Neural progenitor cell (in vitro differentiated cells): Measurements from ENCODE around the gene TRIM31. TPM values are rescaled to one million over a fixed set of nuclear protein-coding genes. Genes with fewer than 3 reads are reported as not detected.

Source experiments
- DNase-seq: peaks from one replicate; pipeline ENCODE4 v3.0.0-alpha.2; 2016; ENCODE audit warnings: low spot score
- H2AFZ ChIP-seq: fragments of 200-600 bp; sonication (generic); replicated peaks from 2 replicates; pipeline ENCODE4 v1.6.1; 2016; ENCODE audit warnings: antibody characterized with exemption
- H3F3A ChIP-seq: fragments of 200-600 bp; sonication (generic); 2 replicates; pipeline ENCODE4 v1.6.1; 2016; ENCODE audit warnings: antibody characterized with exemption, low read depth
- H3K27ac ChIP-seq: fragments of 200-600 bp; sonication (generic); 2 replicates; pipeline ENCODE4 v1.5.1; 2016; ENCODE audit warnings: mild to moderate bottlenecking
- H3K27me3 ChIP-seq: fragments of 200-600 bp; sonication (generic); 2 replicates; pipeline ENCODE4 v1.6.1; 2016; ENCODE audit warnings: mild to moderate bottlenecking, moderate library complexity
- H3K36me3 ChIP-seq: fragments of 200-600 bp; sonication (generic); 2 replicates; pipeline ENCODE4 v1.5.1; 2016
- H3K4me1 ChIP-seq: fragments of 200-600 bp; sonication (generic); 2 replicates; pipeline ENCODE4 v1.6.1; 2016; ENCODE audit warnings: mixed run types
- H3K4me2 ChIP-seq: fragments of 200-600 bp; sonication (generic); 2 replicates; pipeline ENCODE4 v1.6.1; 2016
- H3K4me3 ChIP-seq: fragments of 200-600 bp; sonication (generic); 2 replicates; pipeline ENCODE4 v1.5.1; 2016
- H3K79me2 ChIP-seq: fragments of 200-600 bp; sonication (generic); 2 replicates; pipeline ENCODE4 v1.6.1; 2016; ENCODE audit warnings: low read depth
- H3K9ac ChIP-seq: fragments of 200-600 bp; sonication (generic); 2 replicates; pipeline ENCODE4 v1.6.1; 2016
- H3K9me3 ChIP-seq: fragments of 200-600 bp; sonication (generic); 2 replicates; pipeline ENCODE4 v1.5.1; 2016; ENCODE audit warnings: low read depth
- H4K20me1 ChIP-seq: fragments of 200-600 bp; sonication (generic); 2 replicates; pipeline ENCODE4 v1.6.1; 2016; ENCODE audit warnings: low read depth
- H3K27ac Mint-ChIP-seq: 3 replicates; pipeline ENCODE4 v1.8.0; 2021; ENCODE audit warnings: mixed read lengths
- H3K27me3 Mint-ChIP-seq: 2 replicates; pipeline ENCODE4 v1.8.0; 2022; ENCODE audit warnings: low read depth, mild to moderate bottlenecking, inconsistent platforms, moderate library complexity, mixed read lengths; ENCODE audit not compliant: insufficient read depth
- H3K36me3 Mint-ChIP-seq: 3 replicates; pipeline ENCODE4 v1.8.0; 2021; ENCODE audit warnings: mixed read lengths
- H3K4me1 Mint-ChIP-seq: 3 replicates; pipeline ENCODE4 v1.8.0; 2021; ENCODE audit warnings: mixed read lengths
- H3K4me3 Mint-ChIP-seq: 3 replicates; pipeline ENCODE4 v1.8.0; 2021; ENCODE audit warnings: mild to moderate bottlenecking, moderate library complexity, mixed read lengths
- H3K9me3 Mint-ChIP-seq: 3 replicates; pipeline ENCODE4 v1.8.0; 2020; ENCODE audit warnings: mixed read lengths
- CTCF ChIP-seq: fragments of 200-600 bp; sonication (generic); IDR thresholded peaks from 2 replicates; pipeline ENCODE4 v1.5.1; 2017; ENCODE audit warnings: antibody characterized with exemption, mild to moderate bottlenecking
- EZH2 ChIP-seq: fragments of 200-600 bp; sonication (generic); IDR thresholded peaks from 2 replicates; pipeline ENCODE4 v1.6.1; 2017; ENCODE audit warnings: antibody characterized with exemption, mild to moderate bottlenecking, moderate library complexity
- EZH2phosphoT487 ChIP-seq: fragments of 200-600 bp; sonication (generic); IDR thresholded peaks from 2 replicates; pipeline ENCODE4 v1.6.1; 2017; ENCODE audit warnings: antibody characterized with exemption
- total RNA-seq: library from RNA; depleted of rRNA; stranded (reverse); fragments of >200 nt; gene quantifications from 2 replicates; pipeline ENCODE4 v1.2.3, GENCODE V29; 2015; ENCODE audit warnings: low replicate concordance

The TRIM31 gene
- total RNA-seq, 1 donor from 2014 or later = not detected

DNA sequence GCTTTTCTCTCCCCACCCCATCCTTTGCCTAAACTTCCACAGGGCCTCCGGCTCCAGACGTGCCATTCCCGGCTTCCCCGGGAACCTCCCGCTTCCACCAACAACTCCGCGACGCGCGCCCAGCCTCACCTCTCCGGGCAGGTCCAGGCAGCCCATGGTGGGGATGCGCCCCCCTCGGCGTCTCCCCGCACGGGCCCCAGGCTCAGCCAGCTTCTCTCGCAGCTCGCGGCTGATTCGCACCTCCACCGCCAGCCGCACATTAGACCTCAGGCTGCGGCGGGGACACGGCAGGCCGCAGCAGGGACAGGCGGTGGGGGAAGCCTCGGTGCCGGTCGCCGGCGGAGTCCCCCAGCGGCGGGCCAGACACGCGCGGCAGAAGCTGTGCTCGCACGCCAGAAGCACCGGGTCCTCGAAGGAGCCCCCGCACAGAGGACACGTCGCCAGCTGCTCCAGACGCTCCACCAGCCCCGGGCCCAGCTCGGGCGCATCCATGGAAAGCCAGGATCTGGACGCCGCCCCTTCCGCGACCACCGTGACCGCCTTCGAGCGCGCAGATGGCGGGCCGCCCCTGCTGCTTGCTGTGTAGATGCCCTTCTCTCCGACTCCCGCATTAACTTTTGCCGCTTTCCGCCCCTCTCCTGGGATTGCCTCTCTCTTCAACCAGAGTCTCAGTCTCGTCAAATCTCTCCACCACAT, 37.6 kb downstream of the TRIM31 start, which contains the start of gene RNF39:
TSS of gene RNF39 (minus strand) at position 676 of the 696 bp plus-strand sequence. CDS start at position 492, 184 bp downstream.
- no peak within 1 kb of the TSS for H3K27ac Mint-ChIP-seq
- Histone ChIP-seq H2AFZ (peak within 1 kb of the TSS; percentile 91), H3K4me2 (peak within 1 kb of the TSS; percentile 96), H3K27me3 (peaks cover 100% of the 10 kb centered on the region), H3K27ac (no peak within 1 kb of the TSS), H3K79me2 (no peaks in the 10 kb centered on the region), H3K9ac (no peak within 1 kb of the TSS), H3K4me3 (peak within 1 kb of the TSS; percentile 61), H4K20me1 (no peaks in the 10 kb centered on the region), H3K9me3 (no peaks in the 10 kb centered on the region), H3F3A (peaks cover 12% of the 10 kb centered on the region), H3K4me1 (peaks cover 17% of the 10 kb centered on the region), H3K36me3 (no peaks in the 10 kb centered on the region)
- peak within 1 kb of the TSS; percentile 80 for H3K4me3 Mint-ChIP-seq
- peaks cover 8% of the 10 kb centered on the region for H3K9me3 Mint-ChIP-seq
- peak; percentile 89 for TF ChIP-seq EZH2phosphoT487
- peak; percentile 93 for TF ChIP-seq EZH2
- no peak for TF ChIP-seq CTCF
- peaks cover 17% of the 10 kb centered on the region for H3K4me1 Mint-ChIP-seq
- peak; percentile 44 for DNase-seq
- H3K36me3 Mint-ChIP-seq = peaks cover 9% of the 10 kb centered on the region
- H3K27me3 Mint-ChIP-seq = peaks cover 69% of the 10 kb centered on the region

DNA sequence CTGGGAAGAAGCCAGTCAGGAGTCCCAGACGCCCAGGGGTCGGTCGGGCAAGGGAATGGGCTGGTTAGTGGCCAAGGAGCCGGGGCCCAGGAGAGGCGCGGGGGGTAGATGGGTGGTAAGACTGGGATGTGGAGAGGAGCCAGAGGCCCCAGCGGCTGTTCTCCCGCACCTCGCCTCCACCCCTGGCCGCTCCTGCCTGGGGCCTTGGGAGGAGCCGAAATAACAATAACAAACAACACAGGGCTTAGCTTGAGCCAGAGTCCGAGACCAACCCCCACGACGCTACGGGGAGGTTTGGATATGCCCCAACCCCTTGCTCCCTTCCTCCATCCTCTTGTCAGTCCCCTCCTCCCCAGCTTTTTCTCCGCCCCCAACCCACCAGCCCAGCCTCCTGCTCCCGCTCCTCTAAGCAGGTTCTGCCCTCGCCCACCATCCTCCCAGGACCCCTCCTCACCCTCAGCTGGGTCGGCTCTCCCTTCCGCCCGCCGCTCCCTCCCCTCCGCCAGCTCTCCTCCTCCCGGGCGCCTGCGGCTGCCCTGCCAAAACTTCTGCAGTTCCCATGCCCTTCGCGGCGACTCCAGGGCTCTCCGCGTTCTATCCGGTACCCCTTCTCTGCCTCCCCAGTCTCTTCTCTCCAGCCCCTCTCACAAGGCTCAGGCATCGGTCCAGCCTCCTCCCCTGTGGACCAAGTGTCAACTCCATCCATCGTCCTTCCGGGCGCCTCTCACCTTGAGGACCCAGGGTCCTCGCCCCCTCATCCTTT, 38.4 kb downstream of the TRIM31 start:
- Mint-ChIP-seq H3K4me1 (peaks cover 17% of the 10 kb centered on the region), H3K36me3 (peaks cover 15% of the 10 kb centered on the region), H3K27me3 (peaks cover 72% of the 10 kb centered on the region), H3K27ac (no peak overlapping the region), H3K9me3 (peaks cover 8% of the 10 kb centered on the region), H3K4me3 (peak overlapping the region; percentile 80)
- peak; percentile 62 for DNase-seq
- Histone ChIP-seq H4K20me1 (no peaks in the 10 kb centered on the region), H3K4me1 (peaks cover 17% of the 10 kb centered on the region), H3K4me3 (peak overlapping the region; percentile 61), H3K27me3 (peaks cover 100% of the 10 kb centered on the region), H3K9me3 (no peaks in the 10 kb centered on the region), H3K79me2 (no peaks in the 10 kb centered on the region), H3K36me3 (no peaks in the 10 kb centered on the region), H2AFZ (peak overlapping the region; percentile 91), H3K4me2 (peak overlapping the region; percentile 96), H3F3A (peaks cover 15% of the 10 kb centered on the region), H3K9ac (no peak overlapping the region), H3K27ac (no peak overlapping the region)
- TF ChIP-seq CTCF = no peak
- no peak for TF ChIP-seq EZH2phosphoT487
- TF ChIP-seq EZH2 = no peak

GRCh38 chr6:30073489-30074235, 39.2 kb downstream of the TRIM31 start:
- peaks cover 15% of the 10 kb centered on the region for H3F3A ChIP-seq
- no peak overlapping the region for H3K27ac Mint-ChIP-seq
- no peak overlapping the region for H3K27ac ChIP-seq
- TF ChIP-seq EZH2phosphoT487 (no peak), EZH2 (no peak), CTCF (no peak)
- peak overlapping the region; percentile 96 for H3K4me2 ChIP-seq
- peaks cover 67% of the 10 kb centered on the region for H3K27me3 Mint-ChIP-seq
- peak overlapping the region; percentile 80 for H3K4me3 Mint-ChIP-seq
- no peaks in the 10 kb centered on the region for H3K79me2 ChIP-seq
- DNase-seq = no peak
- H3K27me3 ChIP-seq = peaks cover 94% of the 10 kb centered on the region
- H3K4me1 Mint-ChIP-seq = peaks cover 18% of the 10 kb centered on the region
- H2AFZ ChIP-seq = no peak overlapping the region
- peaks cover 16% of the 10 kb centered on the region for H3K36me3 Mint-ChIP-seq
- H3K9ac ChIP-seq = no peak overlapping the region
- no peaks in the 10 kb centered on the region for H3K36me3 ChIP-seq
- no peaks in the 10 kb centered on the region for H3K9me3 ChIP-seq
- H4K20me1 ChIP-seq = no peaks in the 10 kb centered on the region
- peaks cover 8% of the 10 kb centered on the region for H3K9me3 Mint-ChIP-seq
- H3K4me1 ChIP-seq = peaks cover 17% of the 10 kb centered on the region
- H3K4me3 ChIP-seq = peak overlapping the region; percentile 61
